Mesodermal cell (in vitro differentiated cells): ENCODE measurements around the gene PEA15.

ENCODE experiments used
- H3K27ac ChIP-seq: 2 replicates; pipeline ENCODE4 v1.7.0; 2013; ENCODE audit warnings: mild to moderate bottlenecking, low read depth, low read length, moderate library complexity; ENCODE audit not compliant: severe bottlenecking
- H3K36me3 ChIP-seq: 2 replicates; pipeline ENCODE4 v1.7.1; 2013; ENCODE audit warnings: mild to moderate bottlenecking, low read length, moderate library complexity; ENCODE audit not compliant: control insufficient read depth, insufficient read depth
- H3K4me1 ChIP-seq: one replicate; pipeline ENCODE4 v1.7.1; 2013; ENCODE audit warnings: mild to moderate bottlenecking, low read length; ENCODE audit not compliant: insufficient read depth, control insufficient read depth, poor library complexity, severe bottlenecking
- H3K4me3 ChIP-seq: 2 replicates; pipeline ENCODE4 v1.7.0; 2013; ENCODE audit warnings: low read length, control low read depth, mild to moderate bottlenecking; ENCODE audit not compliant: insufficient read depth, poor library complexity, severe bottlenecking; ENCODE audit errors: extremely low read depth
- H3K9me3 ChIP-seq: 2 replicates; pipeline ENCODE4 v1.7.1; 2013; ENCODE audit warnings: mild to moderate bottlenecking, low read length, moderate library complexity; ENCODE audit not compliant: control insufficient read depth
- WGBS, 2 experiments: methylation state at CpG; one replicate each; pipeline ENCODE4 v1.1.5; 2013; ENCODE audit warnings: missing lambda C conversion rate in 2 of 2; ENCODE audit not compliant: insufficient coverage in 2 of 2; 5-methylcytosine and 5-hydroxymethylcytosine counted together

Gene PEA15

DNA sequence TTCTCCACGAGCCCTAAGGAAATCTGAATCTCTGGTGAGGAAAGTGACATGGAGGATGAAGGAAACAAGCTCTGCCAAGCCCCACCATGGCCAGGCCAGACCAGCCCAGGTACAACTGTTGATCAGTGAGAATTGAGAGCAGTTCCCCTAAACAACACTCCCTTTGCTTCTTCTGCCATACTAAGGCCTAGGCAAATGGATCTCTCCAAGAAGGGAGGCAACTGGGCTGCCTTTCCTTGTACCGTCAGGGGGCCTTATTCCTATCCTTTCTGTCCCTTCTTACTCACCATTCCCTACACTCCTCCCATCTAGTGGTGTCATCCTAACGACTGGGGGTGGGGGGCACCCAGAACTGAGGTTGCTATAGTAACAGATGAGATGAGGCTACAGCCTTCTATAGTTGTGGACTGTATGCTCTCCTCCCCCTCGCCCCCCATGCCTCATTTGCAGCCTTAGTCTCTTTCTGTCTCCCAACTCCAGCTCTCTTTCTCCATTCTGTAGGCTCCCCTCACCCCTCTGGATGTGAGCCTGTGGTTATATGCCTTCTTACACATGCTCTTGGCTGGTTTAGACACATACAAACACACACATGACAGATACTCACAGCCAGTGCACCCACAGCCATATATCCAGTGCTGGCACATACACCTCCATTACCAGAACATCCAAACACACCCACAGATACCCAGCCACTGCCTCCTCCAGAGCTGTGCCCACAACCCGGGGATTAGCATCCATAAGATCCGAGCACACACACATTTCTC, 3.6 kb downstream of the PEA15 start:
- 83 to 85% methylated on average over 4 of the region's 6 CpGs for WGBS, 2 experiments
- H3K9me3 ChIP-seq = no peaks in the 10 kb centered on the region
- peaks cover 54% of the 10 kb centered on the region for H3K4me1 ChIP-seq

GRCh38 chr1:160209321-160210046, 4.3 kb downstream of the PEA15 start:
- H3K36me3 ChIP-seq = peaks cover 75% of the 10 kb centered on the region
- WGBS, 2 experiments = 47 to 70% methylated on average over 3 to 5 of the region's 7 CpGs
- peak overlapping the region; percentile 24 for H3K27ac ChIP-seq
- H3K4me1 ChIP-seq = peaks cover 48% of the 10 kb centered on the region
- H3K9me3 ChIP-seq = no peaks in the 10 kb centered on the region
- H3K4me3 ChIP-seq = no peak overlapping the region

More for the DNA sequence above, 3.6 kb downstream of the PEA15 start:
- peaks cover 68% of the 10 kb centered on the region for H3K36me3 ChIP-seq
- peak overlapping the region; percentile 64 for H3K27ac ChIP-seq
- no peak overlapping the region for H3K4me3 ChIP-seq

DNA sequence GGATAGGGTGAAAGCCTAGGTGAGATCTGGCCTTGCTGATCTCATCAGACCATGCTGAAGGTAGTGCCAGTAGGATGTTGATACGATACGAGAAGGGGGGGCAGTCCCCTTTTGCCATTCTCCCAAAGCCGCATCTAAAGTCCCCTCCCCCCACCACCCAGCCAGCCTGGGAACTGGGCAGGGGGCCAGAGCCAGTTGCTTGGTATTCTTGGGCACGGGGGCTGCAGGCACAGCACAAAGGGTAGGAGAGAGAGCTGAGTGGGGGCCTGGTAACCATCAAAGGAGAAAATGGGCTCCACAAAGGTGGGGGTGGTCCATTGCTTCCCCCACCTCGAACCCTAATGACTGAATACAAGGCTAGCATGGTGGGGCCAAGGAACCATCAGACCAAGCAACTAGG, 5.4 kb downstream of the PEA15 start:
- Histone ChIP-seq H3K4me1 (peaks cover 44% of the 10 kb centered on the region), H3K27ac (peak overlapping the region; percentile 55), H3K36me3 (peaks cover 86% of the 10 kb centered on the region), H3K4me3 (no peak overlapping the region), H3K9me3 (no peaks in the 10 kb centered on the region)
- 40% methylated on average over 1 of the region's 5 CpGs; no CpG with 5 or more reads in 1 of the 2 experiments for WGBS, 2 experiments

- WGBS, 2 experiments = 90 to 96% methylated on average over 3 to 7 of the region's 10 CpGs
- no peaks in the 10 kb centered on the region for H3K9me3 ChIP-seq
These were observed 6.0 kb downstream of the PEA15 start for GRCh38 chr1:160211046-160211790.

GRCh38 chr1:160214481-160215140, 9.4 kb downstream of the PEA15 start:
- 100% methylated on average over 1 of the region's 3 CpGs; no CpG with 5 or more reads in 1 of the 2 experiments for WGBS, 2 experiments
- H3K36me3 ChIP-seq = peaks cover 97% of the 10 kb centered on the region
- H3K4me1 ChIP-seq = peaks cover 40% of the 10 kb centered on the region
- H3K9me3 ChIP-seq = no peaks in the 10 kb centered on the region
- no peak overlapping the region for H3K4me3 ChIP-seq
- H3K27ac ChIP-seq = no peak overlapping the region

More at GRCh38 chr1:160211046-160211790, 6.0 kb downstream of the PEA15 start:
- H3K36me3 ChIP-seq = peaks cover 92% of the 10 kb centered on the region
- no peak overlapping the region for H3K4me3 ChIP-seq
- peaks cover 49% of the 10 kb centered on the region for H3K4me1 ChIP-seq
- H3K27ac ChIP-seq = peak overlapping the region; percentile 55

GRCh38 chr1:160216301-160216700, 11.1 kb downstream of the PEA15 start:
- peaks cover 30% of the 10 kb centered on the region for H3K4me1 ChIP-seq
- peaks cover 93% of the 10 kb centered on the region for H3K36me3 ChIP-seq
- H3K9me3 ChIP-seq = no peaks in the 10 kb centered on the region
- no peak overlapping the region for H3K4me3 ChIP-seq
- H3K27ac ChIP-seq = peak overlapping the region; percentile 48

DNA sequence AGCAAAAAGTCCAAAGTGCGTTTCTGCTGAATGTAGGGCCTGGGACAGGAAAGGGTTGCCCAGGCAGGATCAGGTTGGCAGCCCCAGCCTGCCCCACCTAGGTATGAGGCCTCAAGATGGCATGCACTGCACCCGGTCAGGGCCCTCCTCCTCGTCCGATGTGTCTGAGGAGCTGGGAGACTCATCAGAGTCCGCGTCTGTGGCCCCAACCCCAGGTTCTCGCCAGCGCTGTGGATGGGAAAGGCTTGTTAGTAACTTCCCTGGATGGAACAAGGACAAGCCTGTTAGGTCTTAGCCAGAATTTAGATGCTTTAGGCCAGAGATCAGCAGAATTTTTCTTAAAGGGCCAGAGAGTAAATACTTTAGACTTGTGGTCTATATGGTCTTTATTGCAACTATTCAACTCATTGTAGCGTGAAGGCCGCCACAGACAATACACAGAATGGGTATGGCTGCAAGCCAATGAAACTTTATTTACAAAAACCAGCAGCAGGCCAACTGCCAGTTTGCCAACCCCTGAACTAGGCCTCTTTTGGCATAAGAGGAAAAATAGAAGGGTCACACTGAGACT, 12.4 kb downstream of the PEA15 start:
- Histone ChIP-seq H3K9me3 (no peaks in the 10 kb centered on the region), H3K4me1 (peaks cover 30% of the 10 kb centered on the region), H3K27ac (peak overlapping the region; percentile 56), H3K4me3 (no peak overlapping the region), H3K36me3 (peaks cover 93% of the 10 kb centered on the region)
- 89 to 97% methylated on average over 5 to 10 of the region's 10 CpGs for WGBS, 2 experiments

GRCh38 chr1:160219062-160219929, 14.1 kb downstream of the PEA15 start:
- WGBS, 2 experiments = 59 to 60% methylated on average over 2 of the region's 4 CpGs
- Histone ChIP-seq H3K27ac (peak overlapping the region; percentile 64), H3K36me3 (peaks cover 93% of the 10 kb centered on the region), H3K9me3 (no peaks in the 10 kb centered on the region), H3K4me1 (peaks cover 30% of the 10 kb centered on the region), H3K4me3 (no peak overlapping the region)

DNA sequence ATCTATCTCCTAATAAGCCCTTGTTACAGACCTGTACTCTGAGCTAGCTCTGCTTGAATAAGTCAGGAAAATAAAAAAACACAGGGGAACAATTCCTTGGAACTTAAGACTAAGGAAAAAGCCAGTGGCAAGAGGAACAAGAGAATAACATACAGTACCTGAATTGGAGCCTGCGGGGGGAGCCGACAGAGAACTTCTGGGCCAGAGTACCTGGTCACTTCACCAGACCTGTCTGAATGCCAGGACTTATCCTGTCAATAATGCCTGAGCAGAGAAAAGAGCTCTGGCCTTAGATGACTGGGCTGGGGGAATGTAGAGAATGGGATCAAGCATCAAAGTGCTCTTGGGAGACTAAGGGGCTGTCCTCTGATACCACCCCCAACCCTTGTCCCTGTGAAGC, 15.1 kb downstream of the PEA15 start:
- peaks cover 30% of the 10 kb centered on the region for H3K4me1 ChIP-seq
- no peaks in the 10 kb centered on the region for H3K9me3 ChIP-seq
- peaks cover 93% of the 10 kb centered on the region for H3K36me3 ChIP-seq
- no peak overlapping the region for H3K27ac ChIP-seq
- 72 to 78% methylated on average over 2 of the region's 2 CpGs for WGBS, 2 experiments
- H3K4me3 ChIP-seq = no peak overlapping the region
